Measurements from ENCODE around the gene IMMP2L.

The IMMP2L gene

GRCh38 chr7:111393011-111393754, 169.1 kb downstream of the IMMP2L start:
- no peak for DNase-seq (ENCODE audit: low read depth)

- DNase-seq (ENCODE audit: low read depth), result no peak
Measured at GRCh38 chr7:111392294-111392693, 170.0 kb downstream of the IMMP2L start.

- no peak for DNase-seq (ENCODE audit: low read depth)
Measured at GRCh38 chr7:111390000-111390399, 172.3 kb downstream of the IMMP2L start.

GRCh38 chr7:111388912-111389311, 173.4 kb downstream of the IMMP2L start:
- no peak for DNase-seq (ENCODE audit: low read depth)

- no peak for DNase-seq (ENCODE audit: low read depth)
Measured at GRCh38 chr7:111388016-111388415, 174.3 kb downstream of the IMMP2L start.

- no peak for DNase-seq (ENCODE audit: low read depth)
Measured at GRCh38 chr7:111384065-111384891, 178.0 kb downstream of the IMMP2L start.

- no peak for DNase-seq (ENCODE audit: low read depth)
Measured at GRCh38 chr7:111383133-111383532, 179.2 kb downstream of the IMMP2L start.

GRCh38 chr7:111381590-111381989, 180.7 kb downstream of the IMMP2L start:
- no peak for DNase-seq (ENCODE audit: low read depth)

GRCh38 chr7:111380945-111381344, 181.3 kb downstream of the IMMP2L start:
- no peak for DNase-seq (ENCODE audit: low read depth)

- no peak for DNase-seq (ENCODE audit: low read depth)
Measured at GRCh38 chr7:111374027-111374426, 188.3 kb downstream of the IMMP2L start.

GRCh38 chr7:111371437-111371836, 190.9 kb downstream of the IMMP2L start:
- DNase-seq (ENCODE audit: low read depth), result no peak

- no peak for DNase-seq (ENCODE audit: low read depth)
Measured at GRCh38 chr7:111370002-111370401, 192.3 kb downstream of the IMMP2L start.

GRCh38 chr7:111368381-111369065, 193.8 kb downstream of the IMMP2L start:
- DNase-seq (ENCODE audit: low read depth), result no peak

GRCh38 chr7:111364413-111364812, 197.9 kb downstream of the IMMP2L start:
- no peak for DNase-seq (ENCODE audit: low read depth)

GRCh38 chr7:111363099-111363498, 199.2 kb downstream of the IMMP2L start:
- no peak for DNase-seq (ENCODE audit: low read depth)

GRCh38 chr7:111362506-111363054, 199.7 kb downstream of the IMMP2L start:
- DNase-seq (ENCODE audit: low read depth), result no peak

GRCh38 chr7:111358915-111359314, 203.4 kb downstream of the IMMP2L start:
- DNase-seq (ENCODE audit: low read depth), result no peak

GRCh38 chr7:111357691-111358090, 204.6 kb downstream of the IMMP2L start:
- no peak for DNase-seq (ENCODE audit: low read depth)

- no peak for DNase-seq (ENCODE audit: low read depth)
Measured at GRCh38 chr7:111356941-111357340, 205.4 kb downstream of the IMMP2L start.

GRCh38 chr7:111352319-111352718, 210.0 kb downstream of the IMMP2L start:
- DNase-seq (ENCODE audit: low read depth), result no peak

GRCh38 chr7:111346219-111346618, 216.1 kb downstream of the IMMP2L start:
- no peak for DNase-seq (ENCODE audit: low read depth)

GRCh38 chr7:111343017-111343416, 219.3 kb downstream of the IMMP2L start:
- DNase-seq (ENCODE audit: low read depth), result no peak
